ENCODE results near the gene DUSP6.
A peak's percentile ranks its signal among the peaks of the same experiment; 100 is the strongest.
"Not testable (repeated sequence)": the region's sequence is repeated elsewhere in the genome, so short reads cannot be mapped to it uniquely, and the experiment has no call there.

DUSP6 gene

GRCh38 chr12:89351489-89352241 lies 636 bp downstream of the DUSP6 start:
- DNase-seq: peak in 4 of 5 experiments; percentile 12 to 69 (median 28)

GRCh38 chr12:89350630-89351488 lies 1.4 kb downstream of the DUSP6 start:
- DNase-seq: peak in 2 of 5 experiments; percentile 27 to 70

GRCh38 chr12:89350260-89350629 lies 2.1 kb downstream of the DUSP6 start:
- no peak for DNase-seq

- peak in 1 of 5 experiments; percentile 55 for DNase-seq
These were observed 2.5 kb downstream of the DUSP6 start for GRCh38 chr12:89349814-89350213.

- DNase-seq: peak in 1 of 5 experiments; percentile 60
These were observed 3.2 kb downstream of the DUSP6 start for GRCh38 chr12:89348894-89349699.

- no peak for DNase-seq
These were observed 4.9 kb downstream of the DUSP6 start for GRCh38 chr12:89347325-89347829.

- DNase-seq: no peak
These were observed 5.5 kb downstream of the DUSP6 start for GRCh38 chr12:89346741-89347324.

- peak in 2 of 5 experiments; percentile 51 to 98 for DNase-seq
These were observed 6.2 kb downstream of the DUSP6 start for GRCh38 chr12:89345830-89346740.

- DNase-seq: no peak
These were observed 6.9 kb downstream of the DUSP6 start for GRCh38 chr12:89345376-89345775.

- no peak for DNase-seq
These were observed 7.5 kb downstream of the DUSP6 start for GRCh38 chr12:89344862-89345202.

GRCh38 chr12:89344043-89344861 lies 8.0 kb downstream of the DUSP6 start:
- DNase-seq: no peak

- DNase-seq: no peak
These were observed 9.2 kb downstream of the DUSP6 start for GRCh38 chr12:89343127-89343526.

GRCh38 chr12:89340861-89341260 lies 11.4 kb downstream of the DUSP6 start:
- DNase-seq: no peak

- no peak for DNase-seq
These were observed 12.8 kb downstream of the DUSP6 start for GRCh38 chr12:89339526-89339925.

GRCh38 chr12:89337136-89337535 lies 15.2 kb downstream of the DUSP6 start:
- not testable (repeated sequence) for DNase-seq

GRCh38 chr12:89335452-89336244 lies 16.7 kb downstream of the DUSP6 start:
- no peak for DNase-seq

- no peak for DNase-seq
These were observed 17.6 kb downstream of the DUSP6 start for GRCh38 chr12:89334548-89335169.

GRCh38 chr12:89333564-89334252 lies 18.6 kb downstream of the DUSP6 start:
- DNase-seq: peak in 1 of 5 experiments; percentile 77
